Hepatic stellate cell (primary cell): Measurements from ENCODE around the gene PLEKHA7.
"Not testable (repeated sequence)": the region's sequence is repeated elsewhere in the genome, so short reads cannot be mapped to it uniquely, and the experiment has no call there.

ENCODE experiments used
- DNase-seq: peaks from one replicate; pipeline ENCODE4 v3.0.0; 2011; ENCODE audit warnings: low spot score

The PLEKHA7 gene

GRCh38 chr11:17005646-17006045, 8.6 kb downstream of the PLEKHA7 start:
- no peak for DNase-seq

GRCh38 chr11:17004486-17005148, 9.6 kb downstream of the PLEKHA7 start:
- DNase-seq, result no peak

- no peak for DNase-seq
Measured at GRCh38 chr11:17003426-17003825, 10.8 kb downstream of the PLEKHA7 start.

- no peak for DNase-seq
Measured at GRCh38 chr11:17002543-17002942, 11.7 kb downstream of the PLEKHA7 start.

GRCh38 chr11:17001806-17002205, 12.4 kb downstream of the PLEKHA7 start:
- no peak for DNase-seq

GRCh38 chr11:17000987-17001386, 13.2 kb downstream of the PLEKHA7 start:
- DNase-seq, result no peak

GRCh38 chr11:17000253-17000652, 14.0 kb downstream of the PLEKHA7 start:
- not testable (repeated sequence) for DNase-seq

GRCh38 chr11:16999116-16999515, 15.1 kb downstream of the PLEKHA7 start:
- no peak for DNase-seq

- no peak for DNase-seq
Measured at GRCh38 chr11:16997624-16998023, 16.6 kb downstream of the PLEKHA7 start.

- no peak for DNase-seq
Measured at GRCh38 chr11:16993495-16993894, 20.7 kb downstream of the PLEKHA7 start.

- DNase-seq, result no peak
Measured at GRCh38 chr11:16992846-16993245, 21.4 kb downstream of the PLEKHA7 start.

- DNase-seq, result no peak
Measured at GRCh38 chr11:16989554-16989953, 24.7 kb downstream of the PLEKHA7 start.

GRCh38 chr11:16987205-16987568, 27.0 kb downstream of the PLEKHA7 start:
- no peak for DNase-seq

- DNase-seq, result no peak
Measured at GRCh38 chr11:16986434-16987204, 27.6 kb downstream of the PLEKHA7 start.

GRCh38 chr11:16985297-16985696, 28.9 kb downstream of the PLEKHA7 start:
- no peak for DNase-seq

- no peak for DNase-seq
Measured at GRCh38 chr11:16984229-16984628, 30.0 kb downstream of the PLEKHA7 start.

GRCh38 chr11:16982809-16983208, 31.4 kb downstream of the PLEKHA7 start:
- no peak for DNase-seq

GRCh38 chr11:16982256-16982671, 31.9 kb downstream of the PLEKHA7 start:
- DNase-seq, result no peak

GRCh38 chr11:16981651-16982194, 32.5 kb downstream of the PLEKHA7 start:
- DNase-seq, result no peak

GRCh38 chr11:16979703-16980622, 34.3 kb downstream of the PLEKHA7 start:
- no peak for DNase-seq

- no peak for DNase-seq
Measured at GRCh38 chr11:16977994-16978315, 36.3 kb downstream of the PLEKHA7 start.
